C4-2B (cell line): Measurements from ENCODE around the gene ADAM22.

Experiments used
- ZFX ChIP-seq: fragments of 450-650 bp; IDR thresholded peaks from 2 replicates; pipeline ENCODE4 v1.6.1; 2017
- TF ChIP-seq, protein P1 (sequence below): fragments of 450-650 bp; conservative IDR thresholded peaks from 2 replicates; pipeline ENCODE4 v1.5.1; 2017; ENCODE audit warnings: mild to moderate bottlenecking

DNA sequence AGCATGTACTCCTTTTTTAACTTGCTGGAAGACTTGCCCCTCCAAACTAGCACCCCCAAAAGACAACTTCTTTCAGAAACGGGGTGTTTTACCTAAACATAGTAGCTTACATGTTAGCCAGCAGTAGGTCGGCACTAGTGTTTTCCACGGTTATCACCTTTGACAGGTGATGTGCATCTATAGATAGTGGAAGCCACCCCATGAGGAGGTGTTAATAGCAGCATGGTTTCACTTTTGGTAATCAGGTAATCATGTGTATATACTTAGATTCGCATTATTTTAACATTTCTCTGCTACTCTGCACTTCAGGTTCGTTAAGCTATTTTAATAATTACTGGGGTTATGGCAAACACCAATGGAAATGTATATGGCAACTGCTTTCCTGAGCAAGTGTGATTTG lies 268.2 kb downstream of the ADAM22 start:
- no peak for TF ChIP-seq ZFX
- TF ChIP-seq, protein P1, sequence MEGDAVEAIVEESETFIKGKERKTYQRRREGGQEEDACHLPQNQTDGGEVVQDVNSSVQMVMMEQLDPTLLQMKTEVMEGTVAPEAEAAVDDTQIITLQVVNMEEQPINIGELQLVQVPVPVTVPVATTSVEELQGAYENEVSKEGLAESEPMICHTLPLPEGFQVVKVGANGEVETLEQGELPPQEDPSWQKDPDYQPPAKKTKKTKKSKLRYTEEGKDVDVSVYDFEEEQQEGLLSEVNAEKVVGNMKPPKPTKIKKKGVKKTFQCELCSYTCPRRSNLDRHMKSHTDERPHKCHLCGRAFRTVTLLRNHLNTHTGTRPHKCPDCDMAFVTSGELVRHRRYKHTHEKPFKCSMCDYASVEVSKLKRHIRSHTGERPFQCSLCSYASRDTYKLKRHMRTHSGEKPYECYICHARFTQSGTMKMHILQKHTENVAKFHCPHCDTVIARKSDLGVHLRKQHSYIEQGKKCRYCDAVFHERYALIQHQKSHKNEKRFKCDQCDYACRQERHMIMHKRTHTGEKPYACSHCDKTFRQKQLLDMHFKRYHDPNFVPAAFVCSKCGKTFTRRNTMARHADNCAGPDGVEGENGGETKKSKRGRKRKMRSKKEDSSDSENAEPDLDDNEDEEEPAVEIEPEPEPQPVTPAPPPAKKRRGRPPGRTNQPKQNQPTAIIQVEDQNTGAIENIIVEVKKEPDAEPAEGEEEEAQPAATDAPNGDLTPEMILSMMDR, result no peak
